ENCODE data around the gene PARM1. TPM values are rescaled to one million over a fixed set of nuclear protein-coding genes. Genes with fewer than 3 reads are reported as not detected.

The PARM1 gene
- total and polyA plus RNA-seq, 10 donors: 2.6 to 42.6 (median 12.1) TPM

GRCh38 chr4:75069493-75070074 lies 136.7 kb downstream of the PARM1 start:
- WGBS, 5 donors: 53 to 66% (median 56%) methylated on average over 7 of the region's 7 CpGs
- Histone ChIP-seq H3K27me3 (replicated peaks in 1 of 7) (no peaks in the 10 kb centered on the region), H3K36me3 (no peaks in the 10 kb centered on the region), H3K4me1 (no peaks in the 10 kb centered on the region), H3K27ac (no peak overlapping the region), H3K9me3 (no peaks in the 10 kb centered on the region), H3K4me3 (no peak overlapping the region)
- TF ChIP-seq POLR2A (IDR thresholded peaks at IDR 0.05) (no peak), POLR2AphosphoS5 (IDR thresholded peaks at IDR 0.05) (no peak), CTCF (IDR thresholded peaks at IDR 0.05 in 8 of 11, conservative IDR thresholded peaks at IDR 0.05 in 3 of 11) (no peak)
- DNase-seq: no peak
- intact Hi-C loops (cut with DNase I; ENCODE audit: low total_unique reads): no loop called here

- H3K4me3 ChIP-seq: no peak overlapping the region
- intact Hi-C loops (cut with DNase I; ENCODE audit: low total_unique reads): no loop called here
- TF ChIP-seq POLR2A (IDR thresholded peaks at IDR 0.05) (no peak), POLR2AphosphoS5 (IDR thresholded peaks at IDR 0.05) (no peak), CTCF (IDR thresholded peaks at IDR 0.05 in 8 of 11, conservative IDR thresholded peaks at IDR 0.05 in 3 of 11) (no peak)
- H3K9me3 ChIP-seq: no peaks in the 10 kb centered on the region
- no peaks in the 10 kb centered on the region for H3K27me3 ChIP-seq (replicated peaks in 1 of 7)
- H3K36me3 ChIP-seq: no peaks in the 10 kb centered on the region
- H3K4me1 ChIP-seq: no peaks in the 10 kb centered on the region
- H3K27ac ChIP-seq: no peak overlapping the region
- 74 to 88% (median 84%) methylated on average over 4 of the region's 4 CpGs for WGBS, 5 donors
- DNase-seq: no peak
Measured at GRCh38 chr4:75071317-75071716, 138.4 kb downstream of the PARM1 start.

- WGBS, 5 donors: 77 to 91% (median 86%) methylated on average over 2 of the region's 2 CpGs
Measured at GRCh38 chr4:75080888-75081287, 148.0 kb downstream of the PARM1 start.

GRCh38 chr4:75081561-75081960 lies 148.6 kb downstream of the PARM1 start:
- Histone ChIP-seq H3K9me3 (no peaks in the 10 kb centered on the region), H3K27ac (no peak overlapping the region), H3K4me3 (no peak overlapping the region), H3K36me3 (no peaks in the 10 kb centered on the region), H3K27me3 (replicated peaks in 1 of 7) (no peaks in the 10 kb centered on the region), H3K4me1 (no peaks in the 10 kb centered on the region)
- intact Hi-C loops (cut with DNase I; ENCODE audit: low total_unique reads): no loop called here
- TF ChIP-seq CTCF (IDR thresholded peaks at IDR 0.05 in 8 of 11, conservative IDR thresholded peaks at IDR 0.05 in 3 of 11) (no peak), POLR2A (IDR thresholded peaks at IDR 0.05) (no peak), POLR2AphosphoS5 (IDR thresholded peaks at IDR 0.05) (no peak)
- 90 to 100% (median 95%) methylated on average over 1 of the region's 1 CpG for WGBS, 5 donors
- no peak for DNase-seq

More at GRCh38 chr4:75080888-75081287, 148.0 kb downstream of the PARM1 start:
- no peaks in the 10 kb centered on the region for H3K36me3 ChIP-seq
- H3K4me1 ChIP-seq: no peaks in the 10 kb centered on the region
- H3K9me3 ChIP-seq: no peaks in the 10 kb centered on the region
- TF ChIP-seq CTCF (IDR thresholded peaks at IDR 0.05 in 8 of 11, conservative IDR thresholded peaks at IDR 0.05 in 3 of 11) (no peak), POLR2AphosphoS5 (IDR thresholded peaks at IDR 0.05) (no peak), POLR2A (IDR thresholded peaks at IDR 0.05) (no peak)
- H3K27me3 ChIP-seq (replicated peaks in 1 of 7): no peaks in the 10 kb centered on the region
- intact Hi-C loops (cut with DNase I; ENCODE audit: low total_unique reads): no loop called here
- DNase-seq: no peak
- H3K27ac ChIP-seq: no peak overlapping the region
- H3K4me3 ChIP-seq: no peak overlapping the region

Data from spleen (tissue), 11 donors.